K562 (cell line): ENCODE measurements around the gene FHIT. TPM values are rescaled to one million over a fixed set of nuclear protein-coding genes. Genes with fewer than 3 reads are reported as not detected.

Experiments
- ATAC-seq: fragments of 200-7000 bp; cut with Tn5 transposase; 3 replicates; pipeline ENCODE4 v1.9.1; 2020; ENCODE audit warnings: moderate library complexity
- BruUV-seq: library from RNA; stranded (reverse); fragments of 400-500 nt; replicated peaks from 2 replicates; lab custom pipeline; 2021; lab: Mats Ljungman, UMichigan
- CTCF ChIA-PET: fragments of 300-600 bp; formaldehyde crosslinking; extraction: SDS; loops from one replicate; lab custom pipeline; 2021; ENCODE audit warnings: low intra/inter-chr PET ratio; lab: Yijun Ruan, JAX
- POLR2A ChIA-PET: fragments of 300-600, 350-650 bp; sonication (Branson Sonifier 250); formaldehyde crosslinking; extraction: SDS; loops from one replicate; lab custom pipeline; 2021; ENCODE audit warnings: antibody characterized with exemption, inconsistent platforms; lab: Yijun Ruan, JAX
- DNase-seq, 4 experiments: peaks; one replicate each; pipeline versions ENCODE4 v3.0.0 to v3.0.0-alpha.2; 2011 to 2018; ENCODE audit warnings: low spot score in 3 of 4, mixed read lengths in 3 of 4; ENCODE audit errors: extremely low read depth in 1 of 4
- FAIRE-seq: peaks from 2 replicates; lab custom pipeline; 2011; peaks lifted over from hg19 to GRCh38; lab: Jason Lieb, UNC
- H2AFZ ChIP-seq: 2 replicates; pipeline ENCODE4 v1.6.0; 2011; ENCODE audit warnings: low read depth, low read length, control low read depth, inconsistent platforms
- H3K27ac ChIP-seq: fragments of 200-600 bp; 3 replicates; pipeline ENCODE4 v1.8.0; 2011; ENCODE audit warnings: low read depth, mild to moderate bottlenecking, control low read depth, inconsistent platforms, low read length, moderate library complexity, mixed read lengths; ENCODE audit errors: extremely low read depth
- H3K27me3 ChIP-seq, 2 experiments: fragments of 300-600 bp in 1 of 2; 2 replicates in 1 of 2; 3 replicates in 1 of 2; pipeline versions ENCODE4 v1.6.0 to v1.8.0; 2011; ENCODE audit warnings: inconsistent platforms in 2 of 2, low read length in 2 of 2, mild to moderate bottlenecking in 1 of 2, mixed read lengths in 1 of 2, moderate library complexity in 1 of 2; ENCODE audit not compliant: control insufficient read depth in 2 of 2, insufficient read depth in 2 of 2
- H3K36me3 ChIP-seq: fragments of 300-600 bp; 3 replicates; pipeline ENCODE4 v1.8.0; 2011; ENCODE audit warnings: mild to moderate bottlenecking, low read length, inconsistent platforms; ENCODE audit not compliant: control insufficient read depth, insufficient read depth
- H3K4me1 ChIP-seq, 2 experiments: fragments of 200-600 bp in 1 of 2; replicated peaks in 1 of 2; 2 replicates in 1 of 2; 3 replicates in 1 of 2; pipeline versions ENCODE4 v1.5.1 to v1.8.0; 2011; ENCODE audit warnings: inconsistent platforms in 2 of 2, low read length in 2 of 2, mild to moderate bottlenecking in 1 of 2, mixed read lengths in 1 of 2, moderate library complexity in 1 of 2; ENCODE audit not compliant: control insufficient read depth in 2 of 2, insufficient read depth in 2 of 2
- H3K4me2 ChIP-seq: 2 replicates; pipeline ENCODE4 v1.6.1; 2011; ENCODE audit warnings: low read length, control low read depth, inconsistent platforms, mixed read lengths; ENCODE audit not compliant: insufficient read depth
- H3K4me3 ChIP-seq: fragments of 200-600 bp; sonication (generic), shearing (Covaris generic); 2 replicates; pipeline ENCODE4 v1.5.1; 2016; ENCODE audit warnings: control low read depth, inconsistent platforms
- H3K79me2 ChIP-seq: fragments of 200-600 bp; 3 replicates; pipeline ENCODE4 v1.8.0; 2011; ENCODE audit warnings: low read length, inconsistent platforms; ENCODE audit not compliant: control insufficient read depth, insufficient read depth
- H3K9ac ChIP-seq, 2 experiments: 2 replicates each; pipeline versions ENCODE4 v1.6.0 to v1.6.1; 2011; ENCODE audit warnings: low read depth in 2 of 2, low read length in 2 of 2, control low read depth in 1 of 2, inconsistent platforms in 1 of 2, mild to moderate bottlenecking in 1 of 2, mixed read lengths in 1 of 2; ENCODE audit not compliant: insufficient read depth in 1 of 2
- H3K9me1 ChIP-seq: one replicate; pipeline ENCODE4 v1.6.0; 2011; ENCODE audit warnings: inconsistent platforms, mild to moderate bottlenecking, low read length, moderate library complexity; ENCODE audit not compliant: control insufficient read depth, insufficient read depth
- H3K9me3 ChIP-seq: replicated peaks from 2 replicates; pipeline ENCODE4 v1.5.1; 2011; ENCODE audit warnings: low read depth, low read length, inconsistent platforms; ENCODE audit not compliant: control insufficient read depth, insufficient read depth
- H4K20me1 ChIP-seq: replicated peaks from 2 replicates; pipeline ENCODE4 v1.6.1; 2011; ENCODE audit warnings: low read length, inconsistent platforms, mixed read lengths; ENCODE audit not compliant: control insufficient read depth, insufficient read depth
- BMI1 ChIP-seq: fragments of 150-350 bp; IDR thresholded peaks from 2 replicates; pipeline ENCODE4 v1.6.1; 2014; ENCODE audit warnings: low read length
- CHD2 ChIP-seq: IDR thresholded peaks from 2 replicates; pipeline ENCODE4 v1.6.1; 2011; ENCODE audit warnings: low read depth, low read length
- CTCF ChIP-seq, 3 experiments: IDR thresholded peaks in 2 of 3; conservative IDR thresholded peaks in 1 of 3; 2 replicates each; pipeline ENCODE4 v1.5.1; 2011 to 2012; ENCODE audit warnings: low read length in 3 of 3, mild to moderate bottlenecking in 3 of 3, control low read depth in 2 of 3, improper control_type of control experiment in 1 of 3, inconsistent platforms in 1 of 3, low read depth in 1 of 3, mixed read lengths in 1 of 3, moderate library complexity in 1 of 3; ENCODE audit not compliant: insufficient read depth in 2 of 3
- GABPA ChIP-seq: fragments of 200-800 bp; sonication (Bioruptor generic); conservative IDR thresholded peaks from 2 replicates; pipeline ENCODE4 v1.6.1; 2016; ENCODE audit warnings: low read depth, missing genetic modification characterization, missing compliant biosample characterization
- GTF2A2 ChIP-seq: IDR thresholded peaks from 2 replicates; pipeline ENCODE4 v1.6.1; 2016; ENCODE audit warnings: mild to moderate bottlenecking, missing genetic modification characterization, missing compliant biosample characterization
- HIVEP1 ChIP-seq: fragments of 250-450 bp; sonication (Bioruptor Pico); IDR thresholded peaks from 2 replicates; pipeline ENCODE4 v1.4.0; 2020; ENCODE audit warnings: mild to moderate bottlenecking
- HSF4 ChIP-seq: fragments of 250-450 bp; sonication (Bioruptor Pico); IDR thresholded peaks from 2 replicates; pipeline ENCODE4 v2.1.2; 2022; ENCODE audit warnings: mild to moderate bottlenecking, moderate library complexity, borderline replicate concordance
- KAT2B ChIP-seq: IDR thresholded peaks from one replicate; pipeline ENCODE4 v1.6.1; 2012; ENCODE audit warnings: low read depth, mild to moderate bottlenecking, control low read depth, inconsistent platforms, low read length, moderate library complexity
- LARP7 ChIP-seq: fragments of 450-650 bp; IDR thresholded peaks from 2 replicates; pipeline ENCODE4 v1.6.1; 2016
- MAFK ChIP-seq: IDR thresholded peaks from 2 replicates; pipeline ENCODE4 v1.6.1; 2011; ENCODE audit warnings: low read length, improper control_type of control experiment
- NEUROD1 ChIP-seq: fragments of 150-350 bp; IDR thresholded peaks from 2 replicates; pipeline ENCODE4 v1.6.1; 2014; ENCODE audit warnings: borderline replicate concordance, low read length, low read depth; ENCODE audit not compliant: partially characterized antibody
- NFE2L1 ChIP-seq: fragments of 450-650 bp; IDR thresholded peaks from 2 replicates; pipeline ENCODE4 v1.6.1; 2016; ENCODE audit warnings: missing genetic modification characterization, low read depth, mild to moderate bottlenecking, missing compliant biosample characterization, moderate library complexity, borderline replicate concordance
- POLR2H ChIP-seq: IDR thresholded peaks from 2 replicates; pipeline ENCODE4 v1.6.1; 2016; ENCODE audit warnings: missing genetic modification characterization, low read depth, mild to moderate bottlenecking, control low read depth, missing compliant biosample characterization, moderate library complexity
- SREBF2 ChIP-seq: sonication (generic); formaldehyde crosslinking; IDR thresholded peaks from 2 replicates; pipeline ENCODE4 v1.4.0; 2020; ENCODE audit warnings: mild to moderate bottlenecking, missing genetic modification reagents
- ZBTB11 ChIP-seq, 3 experiments: fragments of 200-800 bp in 1 of 3; fragments of 250-450 bp in 1 of 3; fragments of 450-650 bp in 1 of 3; sonication (Bioruptor Pico) in 1 of 3; sonication (Bioruptor generic) in 1 of 3; formaldehyde crosslinking in 1 of 3; IDR thresholded peaks; 2 replicates each; pipeline versions ENCODE4 v1.6.1 to v1.8.0; 2016 to 2022; ENCODE audit warnings: mild to moderate bottlenecking in 2 of 3, missing genetic modification characterization in 2 of 3, missing compliant biosample characterization in 1 of 3, moderate library complexity in 1 of 3
- ZNF165 ChIP-seq: fragments of 250-450 bp; sonication (Bioruptor Pico); IDR thresholded peaks from 2 replicates; pipeline ENCODE4 v1.4.0; 2020; ENCODE audit warnings: borderline replicate concordance
- WGBS: fragments of 100-300 bp; shearing (Covaris generic); methylation state at CpG from one replicate; pipeline ENCODE4 v1.1.6; 2016; ENCODE audit warnings: low coverage, mixed read lengths; ENCODE audit not compliant: insufficient coverage; ENCODE audit errors: missing lambda C conversion rate; 5-methylcytosine and 5-hydroxymethylcytosine counted together
- in situ Hi-C: fragments of 300-500 bp; cut with MboI; formaldehyde crosslinking; loops from 4 replicates; pipeline ENCODE4 v1.15.0; 2018; ENCODE audit warnings: inconsistent platforms, mixed read lengths
- intact Hi-C: fragments of 100-400 bp; cut with micrococcal nuclease; formaldehyde crosslinking; loops from 2 replicates; pipeline ENCODE4 v1.14.2; 2022
- polyA plus RNA-seq, 8 experiments: library from polyadenylated mRNA; depleted of rRNA in 4 of 8; stranded (reverse) in 5 of 8; unstranded in 3 of 8; fragments of >200 nt; fragmentation: Nextera tagmentation in 2 of 8; fragmentation: Illumina TruSeq in 1 of 8; extraction: Ambion mirVana in 2 of 8; extraction: Trizol in 1 of 8; gene quantifications; 2 replicates each; pipeline versions ENCODE4 v1.2.1 to v1.2.3, GENCODE V29; 2011 to 2014; ENCODE audit warnings: inconsistent platforms in 1 of 8, missing spikeins in 1 of 8
- total RNA-seq, 7 experiments: library from RNA; depleted of rRNA in 6 of 7; stranded (reverse); fragments of >200 nt in 6 of 7; fragmentation: Illumina TruSeq in 2 of 7; extraction: Trizol in 2 of 7; gene quantifications; 2 replicates each; pipeline versions ENCODE4 v1.2.1 to v1.2.3, GENCODE V29; 2011 to 2021; ENCODE audit warnings: low replicate concordance in 1 of 7
- TF ChIP-seq, protein P1 (sequence below): sonication (generic); formaldehyde crosslinking; IDR thresholded peaks from 2 replicates; pipeline ENCODE4 v1.8.0; 2022; ENCODE audit warnings: mild to moderate bottlenecking, missing genetic modification reagents, borderline replicate concordance

The FHIT gene
- total and polyA plus RNA-seq, 9 of the 15 experiments (the other 6 are each of a cell fraction or from before 2014, with no cell fraction given) = 1.7 to 9.1 (median 4.3) TPM

- intact Hi-C loops (no loop called here), in situ Hi-C loops (no loop called here)
- WGBS = 8% methylated on average over 3 of the region's 3 CpGs
- Histone ChIP-seq H4K20me1 (no peaks in the 10 kb centered on the region), H2AFZ (no peak overlapping the region), H3K27me3 (no peaks in the 10 kb centered on the region), H3K9me1 (no peaks in the 10 kb centered on the region), H3K4me2 (no peak overlapping the region), H3K9ac (no peak overlapping the region), H3K9me3 (no peaks in the 10 kb centered on the region), H3K36me3 (no peaks in the 10 kb centered on the region), H3K27ac (no peak overlapping the region), H3K4me3 (no peak overlapping the region), H3K4me1 (no peaks in the 10 kb centered on the region), H3K79me2 (no peaks in the 10 kb centered on the region)
- ATAC-seq (no peak), DNase-seq (no peak), FAIRE-seq (no peak)
- no TSS peak for BruUV-seq
- POLR2A ChIA-PET = no interaction called here
- CTCF ChIA-PET = no interaction called here
- TF ChIP-seq KAT2B = no peak
- no peak for TF ChIP-seq ZNF165 (CRISPR knock-in tag)
- TF ChIP-seq LARP7 = no peak
- no peak for TF ChIP-seq SREBF2 (CRISPR knock-in tag)
- no peak for TF ChIP-seq CHD2
- no peak for TF ChIP-seq GTF2A2 (tag)
- no peak for TF ChIP-seq BMI1
- no peak for TF ChIP-seq NFE2L1 (tag)
- no peak for TF ChIP-seq HSF4 (CRISPR knock-in tag)
- TF ChIP-seq NEUROD1 = no peak
- TF ChIP-seq CTCF (IDR thresholded peaks at IDR 0.05 in 2 of 3, conservative IDR thresholded peaks at IDR 0.05 in 1 of 3; ENCODE audit: insufficient read depth in 2 of 3, low read depth in 1 of 3, low read length in 3 of 3) = no peak
- TF ChIP-seq POLR2H = no peak
- TF ChIP-seq GABPA (tag) = no peak
- TF ChIP-seq MAFK = no peak
- TF ChIP-seq, protein P1, sequence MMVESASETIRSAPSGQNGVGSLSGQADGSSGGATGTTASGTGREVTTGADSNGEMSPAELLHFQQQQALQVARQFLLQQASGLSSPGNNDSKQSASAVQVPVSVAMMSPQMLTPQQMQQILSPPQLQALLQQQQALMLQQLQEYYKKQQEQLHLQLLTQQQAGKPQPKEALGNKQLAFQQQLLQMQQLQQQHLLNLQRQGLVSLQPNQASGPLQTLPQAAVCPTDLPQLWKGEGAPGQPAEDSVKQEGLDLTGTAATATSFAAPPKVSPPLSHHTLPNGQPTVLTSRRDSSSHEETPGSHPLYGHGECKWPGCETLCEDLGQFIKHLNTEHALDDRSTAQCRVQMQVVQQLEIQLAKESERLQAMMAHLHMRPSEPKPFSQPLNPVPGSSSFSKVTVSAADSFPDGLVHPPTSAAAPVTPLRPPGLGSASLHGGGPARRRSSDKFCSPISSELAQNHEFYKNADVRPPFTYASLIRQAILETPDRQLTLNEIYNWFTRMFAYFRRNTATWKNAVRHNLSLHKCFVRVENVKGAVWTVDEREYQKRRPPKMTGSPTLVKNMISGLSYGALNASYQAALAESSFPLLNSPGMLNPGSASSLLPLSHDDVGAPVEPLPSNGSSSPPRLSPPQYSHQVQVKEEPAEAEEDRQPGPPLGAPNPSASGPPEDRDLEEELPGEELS (CRISPR knock-in tag) = no peak
- TF ChIP-seq ZBTB11 (CRISPR knock-in tag; IDR thresholded peaks at IDR 0.05) = no peak
- no peak for TF ChIP-seq HIVEP1 (CRISPR knock-in tag)
Measured at GRCh38 chr3:61141697-61142096, 109.6 kb downstream of the FHIT start.
